ENCODE data around the gene ZNF536.

Gene ZNF536

DNA sequence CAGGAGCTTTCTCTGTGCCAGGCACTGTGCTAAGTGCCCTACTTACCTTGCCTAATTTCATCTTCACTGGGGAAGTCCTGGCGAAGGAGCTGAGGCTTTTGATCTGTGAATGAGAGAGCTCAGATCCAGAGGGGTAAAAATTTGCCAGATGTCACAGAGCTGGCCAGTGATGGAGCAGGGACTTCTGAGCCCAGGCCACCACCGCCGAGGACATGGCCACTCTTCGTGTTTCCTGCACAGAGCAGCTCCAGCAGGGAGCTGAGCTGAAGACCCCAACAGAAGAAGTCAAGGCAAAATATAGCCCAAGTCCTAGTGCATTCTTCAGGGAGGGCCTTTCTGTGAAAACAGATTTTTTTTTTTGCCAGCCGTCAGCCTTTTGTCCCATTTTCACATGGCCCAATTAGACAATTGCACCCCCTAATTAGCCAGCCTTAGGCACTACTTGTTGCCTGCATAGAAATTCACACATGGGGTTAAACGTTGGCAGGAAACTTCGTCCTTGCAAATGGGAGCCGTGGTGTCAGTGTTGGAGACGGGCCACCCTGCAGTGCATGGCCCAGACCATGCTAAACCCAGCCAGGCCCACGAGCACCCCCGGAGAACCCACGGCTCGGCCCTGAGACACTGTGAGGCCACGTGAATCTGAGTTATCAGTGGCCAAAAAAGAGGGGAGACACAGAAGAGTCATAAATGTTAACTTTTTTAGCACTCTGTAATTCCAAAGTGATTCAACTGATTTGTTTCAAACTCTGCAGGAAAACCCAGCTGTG lies 7.8 kb downstream of the ZNF536 start:
- no peaks in the 10 kb centered on the region; the same call in 1 of the 2 replicates for H3K4me1 ChIP-seq (ENCODE audit: control insufficient read depth, insufficient read depth, low read length)
- peaks cover 27% of the 10 kb centered on the region for H3K27me3 ChIP-seq (ENCODE audit: control insufficient read depth, insufficient read depth, low read length)
- H3K9me3 ChIP-seq (ENCODE audit: control insufficient read depth, insufficient read depth, low read depth, low read length): no peaks in the 10 kb centered on the region

DNA sequence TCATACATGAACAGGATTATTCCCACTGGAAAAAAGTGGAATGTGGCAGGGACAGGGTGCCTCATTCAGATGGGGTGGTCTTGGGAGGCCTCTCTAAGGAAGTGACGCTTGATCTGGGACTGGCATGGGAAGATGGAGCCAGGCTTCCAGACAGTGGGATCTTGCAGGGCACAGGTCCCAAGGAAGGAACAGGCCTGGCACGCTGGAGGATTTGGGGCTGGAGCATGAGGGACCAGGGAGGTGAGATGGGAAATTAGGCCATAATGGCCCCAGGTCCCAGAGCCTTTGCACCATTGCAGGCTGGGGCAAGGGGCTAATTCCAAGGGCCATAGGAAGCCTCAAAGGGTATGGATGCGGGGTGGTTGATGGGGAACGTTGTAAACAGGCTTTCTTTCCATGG lies 9.2 kb downstream of the ZNF536 start:
- Histone ChIP-seq H3K9me3 (ENCODE audit: control insufficient read depth, insufficient read depth, low read depth, low read length) (no peaks in the 10 kb centered on the region), H3K27ac (ENCODE audit: low read depth, low read length) (no peak overlapping the region), H3K27me3 (ENCODE audit: control insufficient read depth, insufficient read depth, low read length) (peaks cover 14% of the 10 kb centered on the region; the same call in 1 of the 2 replicates), H3K4me3 (ENCODE audit: low read depth, low read length) (no peak overlapping the region), H3K36me3 (ENCODE audit: control insufficient read depth, insufficient read depth, low read length) (no peaks in the 10 kb centered on the region), H3K9ac (ENCODE audit: low read length) (no peak overlapping the region), H3K4me1 (ENCODE audit: control insufficient read depth, insufficient read depth, low read length) (no peaks in the 10 kb centered on the region)

More for the DNA sequence above, 7.8 kb downstream of the ZNF536 start:
- no peak overlapping the region for H3K9ac ChIP-seq (ENCODE audit: low read length)
- H3K4me3 ChIP-seq (ENCODE audit: low read depth, low read length): no peak overlapping the region
- H3K27ac ChIP-seq (ENCODE audit: low read depth, low read length): no peak overlapping the region
- H3K36me3 ChIP-seq (ENCODE audit: control insufficient read depth, insufficient read depth, low read length): no peaks in the 10 kb centered on the region

DNA sequence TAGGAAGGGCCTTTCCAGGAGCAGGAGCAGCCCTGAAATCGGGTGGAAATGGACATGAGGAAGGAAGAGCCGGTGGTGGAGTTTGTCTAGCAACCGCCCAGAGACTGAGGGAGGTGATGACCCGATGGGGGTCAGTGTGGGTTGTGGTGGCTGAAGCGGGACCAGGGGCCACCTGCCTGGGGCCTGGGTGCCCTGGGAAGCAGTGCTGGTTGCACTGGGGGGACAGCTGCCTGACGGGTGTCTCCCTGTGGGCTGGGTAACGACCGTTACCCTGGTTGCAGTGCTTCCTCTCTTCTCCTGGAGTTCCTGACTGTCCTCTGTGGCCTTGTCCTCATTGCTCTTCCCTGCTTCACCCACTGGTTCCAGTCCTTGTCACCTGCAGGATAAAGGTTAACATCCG lies 13.0 kb downstream of the ZNF536 start:
- Histone ChIP-seq H3K36me3 (ENCODE audit: control insufficient read depth, insufficient read depth, low read length) (no peaks in the 10 kb centered on the region), H3K27ac (ENCODE audit: low read depth, low read length) (no peak overlapping the region), H3K27me3 (ENCODE audit: control insufficient read depth, insufficient read depth, low read length) (peaks cover 6% of the 10 kb centered on the region), H3K9me3 (ENCODE audit: control insufficient read depth, insufficient read depth, low read depth, low read length) (no peaks in the 10 kb centered on the region), H3K4me3 (ENCODE audit: low read depth, low read length) (no peak overlapping the region), H3K9ac (ENCODE audit: low read length) (no peak overlapping the region), H3K4me1 (ENCODE audit: control insufficient read depth, insufficient read depth, low read length) (no peaks in the 10 kb centered on the region)

- Histone ChIP-seq H3K27ac (ENCODE audit: low read depth, low read length) (no peak overlapping the region), H3K36me3 (ENCODE audit: control insufficient read depth, insufficient read depth, low read length) (no peaks in the 10 kb centered on the region), H3K9ac (ENCODE audit: low read length) (no peak overlapping the region), H3K27me3 (ENCODE audit: control insufficient read depth, insufficient read depth, low read length) (peaks cover 9% of the 10 kb centered on the region), H3K4me3 (ENCODE audit: low read depth, low read length) (no peak overlapping the region), H3K4me1 (ENCODE audit: control insufficient read depth, insufficient read depth, low read length) (no peaks in the 10 kb centered on the region; the same call in 1 of the 2 replicates), H3K9me3 (ENCODE audit: control insufficient read depth, insufficient read depth, low read depth, low read length) (no peaks in the 10 kb centered on the region)
These were observed 13.5 kb downstream of the ZNF536 start for GRCh38 chr19:30385666-30386065.

- Histone ChIP-seq H3K9me3 (ENCODE audit: control insufficient read depth, insufficient read depth, low read depth, low read length) (no peaks in the 10 kb centered on the region), H3K4me1 (ENCODE audit: control insufficient read depth, insufficient read depth, low read length) (peaks cover 3% of the 10 kb centered on the region), H3K36me3 (ENCODE audit: control insufficient read depth, insufficient read depth, low read length) (no peaks in the 10 kb centered on the region), H3K4me3 (ENCODE audit: low read depth, low read length) (no peak overlapping the region), H3K27ac (ENCODE audit: low read depth, low read length) (no peak overlapping the region), H3K9ac (ENCODE audit: low read length) (no peak overlapping the region), H3K27me3 (ENCODE audit: control insufficient read depth, insufficient read depth, low read length) (peaks cover 7% of the 10 kb centered on the region)
These were observed 14.5 kb downstream of the ZNF536 start for GRCh38 chr19:30386551-30387143.

GRCh38 chr19:30387311-30388115 lies 15.3 kb downstream of the ZNF536 start:
- no peaks in the 10 kb centered on the region for H3K9me3 ChIP-seq (ENCODE audit: control insufficient read depth, insufficient read depth, low read depth, low read length)
- H3K4me3 ChIP-seq (ENCODE audit: low read depth, low read length): no peak overlapping the region
- peaks cover 13% of the 10 kb centered on the region for H3K27me3 ChIP-seq (ENCODE audit: control insufficient read depth, insufficient read depth, low read length)
- H3K9ac ChIP-seq (ENCODE audit: low read length): no peak overlapping the region
- H3K4me1 ChIP-seq (ENCODE audit: control insufficient read depth, insufficient read depth, low read length): peaks cover 11% of the 10 kb centered on the region
- no peak overlapping the region for H3K27ac ChIP-seq (ENCODE audit: low read depth, low read length)
- no peaks in the 10 kb centered on the region for H3K36me3 ChIP-seq (ENCODE audit: control insufficient read depth, insufficient read depth, low read length)

- Histone ChIP-seq H3K27ac (ENCODE audit: low read depth, low read length) (no peak overlapping the region), H3K9me3 (ENCODE audit: control insufficient read depth, insufficient read depth, low read depth, low read length) (no peaks in the 10 kb centered on the region), H3K4me1 (ENCODE audit: control insufficient read depth, insufficient read depth, low read length) (peaks cover 19% of the 10 kb centered on the region), H3K36me3 (ENCODE audit: control insufficient read depth, insufficient read depth, low read length) (no peaks in the 10 kb centered on the region), H3K4me3 (ENCODE audit: low read depth, low read length) (no peak overlapping the region), H3K27me3 (ENCODE audit: control insufficient read depth, insufficient read depth, low read length) (peaks cover 21% of the 10 kb centered on the region), H3K9ac (ENCODE audit: low read length) (no peak overlapping the region)
These were observed 16.1 kb downstream of the ZNF536 start for GRCh38 chr19:30388327-30388726.

GRCh38 chr19:30388819-30389218 lies 16.6 kb downstream of the ZNF536 start:
- no peak overlapping the region for H3K9ac ChIP-seq (ENCODE audit: low read length)
- peaks cover 26% of the 10 kb centered on the region for H3K27me3 ChIP-seq (ENCODE audit: control insufficient read depth, insufficient read depth, low read length)
- no peak overlapping the region for H3K27ac ChIP-seq (ENCODE audit: low read depth, low read length)
- peaks cover 22% of the 10 kb centered on the region for H3K4me1 ChIP-seq (ENCODE audit: control insufficient read depth, insufficient read depth, low read length)
- H3K9me3 ChIP-seq (ENCODE audit: control insufficient read depth, insufficient read depth, low read depth, low read length): no peaks in the 10 kb centered on the region
- H3K36me3 ChIP-seq (ENCODE audit: control insufficient read depth, insufficient read depth, low read length): no peaks in the 10 kb centered on the region
- no peak overlapping the region for H3K4me3 ChIP-seq (ENCODE audit: low read depth, low read length)

DNA sequence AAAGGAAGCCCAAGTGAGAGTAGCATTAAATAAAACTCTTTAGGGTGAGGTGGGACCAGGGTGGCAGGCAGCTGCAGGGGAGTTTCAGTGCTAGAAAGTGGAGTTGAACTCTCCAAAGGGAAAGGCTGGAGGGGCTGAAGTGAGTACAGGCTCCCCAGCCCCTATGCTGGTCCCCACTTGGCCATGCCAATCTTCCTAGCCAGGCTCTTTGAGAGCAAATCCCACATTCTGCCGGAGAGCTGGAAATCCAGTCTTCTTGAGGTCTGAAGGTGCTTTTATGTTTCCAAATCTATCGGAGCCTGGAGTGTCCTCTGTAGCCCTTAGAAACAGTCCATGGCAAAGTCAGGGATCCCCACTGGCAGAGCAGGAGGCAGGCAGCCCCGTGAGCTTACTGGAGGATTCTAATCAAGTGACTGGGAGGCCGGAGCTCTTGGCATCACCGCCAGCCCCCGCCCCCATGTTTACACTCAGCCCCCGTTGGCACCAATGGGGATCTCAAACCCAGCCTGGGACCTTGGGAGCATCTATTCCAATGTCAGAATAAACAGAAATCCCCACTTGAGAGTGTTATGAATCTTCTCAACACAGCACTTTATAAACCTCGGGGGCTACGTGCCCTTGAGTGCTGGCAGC lies 18.3 kb downstream of the ZNF536 start:
- H3K4me1 ChIP-seq (ENCODE audit: control insufficient read depth, insufficient read depth, low read length): peaks cover 22% of the 10 kb centered on the region
- no peak overlapping the region for H3K9ac ChIP-seq (ENCODE audit: low read length)
- no peak overlapping the region for H3K27ac ChIP-seq (ENCODE audit: low read depth, low read length)
- H3K36me3 ChIP-seq (ENCODE audit: control insufficient read depth, insufficient read depth, low read length): no peaks in the 10 kb centered on the region
- peaks cover 34% of the 10 kb centered on the region for H3K27me3 ChIP-seq (ENCODE audit: control insufficient read depth, insufficient read depth, low read length)
- no peak overlapping the region for H3K4me3 ChIP-seq (ENCODE audit: low read depth, low read length)
- no peaks in the 10 kb centered on the region for H3K9me3 ChIP-seq (ENCODE audit: control insufficient read depth, insufficient read depth, low read depth, low read length)

GRCh38 chr19:30391052-30391451 lies 18.9 kb downstream of the ZNF536 start:
- Histone ChIP-seq H3K9me3 (ENCODE audit: control insufficient read depth, insufficient read depth, low read depth, low read length) (no peaks in the 10 kb centered on the region), H3K4me1 (ENCODE audit: control insufficient read depth, insufficient read depth, low read length) (peaks cover 22% of the 10 kb centered on the region), H3K9ac (ENCODE audit: low read length) (no peak overlapping the region)

More at GRCh38 chr19:30391052-30391451, 18.9 kb downstream of the ZNF536 start:
- no peak overlapping the region for H3K27ac ChIP-seq (ENCODE audit: low read depth, low read length)
- H3K36me3 ChIP-seq (ENCODE audit: control insufficient read depth, insufficient read depth, low read length): no peaks in the 10 kb centered on the region
- H3K4me3 ChIP-seq (ENCODE audit: low read depth, low read length): no peak overlapping the region
- peaks cover 34% of the 10 kb centered on the region for H3K27me3 ChIP-seq (ENCODE audit: control insufficient read depth, insufficient read depth, low read length)
